Suprapubic skin (tissue), 4 donors: ENCODE results near the gene TBC1D32. TPM values are rescaled to one million over a fixed set of nuclear protein-coding genes. Genes with fewer than 3 reads are reported as not detected.

Experiments used
- DNase-seq, 2 donors: peaks; one replicate each; pipeline ENCODE4 v3.0.0-alpha.2; 2019; ENCODE audit warnings: low spot score in 2 of 2
- H3K27ac ChIP-seq: fragments of 200-600 bp; sonication (generic); one replicate; pipeline ENCODE4 v1.5.1; 2019
- H3K27me3 ChIP-seq: fragments of 200-600 bp; sonication (generic); one replicate; pipeline ENCODE4 v1.5.1; 2019
- H3K36me3 ChIP-seq: fragments of 200-600 bp; sonication (generic); one replicate; pipeline ENCODE4 v1.5.1; 2019
- H3K4me1 ChIP-seq: fragments of 200-600 bp; sonication (generic); one replicate; pipeline ENCODE4 v1.5.1; 2019
- H3K4me3 ChIP-seq: fragments of 200-600 bp; sonication (generic); one replicate; pipeline ENCODE4 v1.5.1; 2019; ENCODE audit warnings: mild to moderate bottlenecking
- H3K9me3 ChIP-seq: fragments of 200-600 bp; sonication (generic); one replicate; pipeline ENCODE4 v1.5.1; 2019
- CTCF ChIP-seq, 2 donors: fragments of 200-600 bp in 1 of 2; fragments of 450-650 bp in 1 of 2; sonication (generic) in 1 of 2; IDR thresholded peaks; one replicate each; pipeline ENCODE4 v1.5.1; 2016 to 2019; ENCODE audit warnings: antibody characterized with exemption in 2 of 2, mild to moderate bottlenecking in 1 of 2, moderate library complexity in 1 of 2
- EP300 ChIP-seq: sonication (generic); formaldehyde crosslinking; IDR thresholded peaks from one replicate; pipeline ENCODE4 v1.6.1; 2017; ENCODE audit warnings: antibody characterized with exemption
- POLR2A ChIP-seq, 2 donors: fragments of 450-650 bp; IDR thresholded peaks; one replicate each; pipeline ENCODE4 v1.6.1; 2017; ENCODE audit warnings: antibody characterized with exemption in 2 of 2, mild to moderate bottlenecking in 2 of 2, moderate library complexity in 2 of 2
- POLR2AphosphoS5 ChIP-seq, 3 donors: sonication (generic); formaldehyde crosslinking; IDR thresholded peaks; one replicate each; pipeline ENCODE4 v1.6.1; 2017; ENCODE audit warnings: antibody characterized with exemption in 3 of 3
- WGBS: methylation state at CpG from one replicate; pipeline ENCODE4 v1.1.5; 2018; 5-methylcytosine and 5-hydroxymethylcytosine counted together
- total RNA-seq, 4 donors: library from RNA; depleted of rRNA; stranded (reverse); fragments of >200 nt; gene quantifications; one replicate each; pipeline ENCODE4 v1.1.0, GENCODE V29; 2016

The TBC1D32 gene
- total RNA-seq, 4 donors from 2014 or later, result 9.1 to 30.6 (median 14.1) TPM

GRCh38 chr6:121158438-121158837, 175.8 kb downstream of the TBC1D32 start:
- Histone ChIP-seq H3K4me3 (no peak overlapping the region), H3K27me3 (no peaks in the 10 kb centered on the region), H3K36me3 (peaks cover 34% of the 10 kb centered on the region), H3K9me3 (no peaks in the 10 kb centered on the region), H3K4me1 (no peaks in the 10 kb centered on the region), H3K27ac (no peak overlapping the region)
- DNase-seq, result no peak
- TF ChIP-seq EP300 (no peak), POLR2A (IDR thresholded peaks at IDR 0.05) (no peak), CTCF (IDR thresholded peaks at IDR 0.05) (no peak), POLR2AphosphoS5 (IDR thresholded peaks at IDR 0.05) (no peak)

- 94% methylated on average over 1 of the region's 1 CpG for WGBS
- TF ChIP-seq EP300, result no peak
- no peak for TF ChIP-seq CTCF (IDR thresholded peaks at IDR 0.05)
- TF ChIP-seq POLR2AphosphoS5 (IDR thresholded peaks at IDR 0.05), result no peak
- no peak for TF ChIP-seq POLR2A (IDR thresholded peaks at IDR 0.05)
- no peak overlapping the region for H3K4me3 ChIP-seq
- H3K27me3 ChIP-seq, result no peaks in the 10 kb centered on the region
- no peak for DNase-seq
- no peak overlapping the region for H3K27ac ChIP-seq
- peaks cover 40% of the 10 kb centered on the region for H3K36me3 ChIP-seq
- no peaks in the 10 kb centered on the region for H3K4me1 ChIP-seq
- no peaks in the 10 kb centered on the region for H3K9me3 ChIP-seq
These were observed 176.4 kb downstream of the TBC1D32 start for GRCh38 chr6:121157906-121158305.

- Histone ChIP-seq H3K27me3 (no peaks in the 10 kb centered on the region), H3K4me1 (no peaks in the 10 kb centered on the region), H3K27ac (no peak overlapping the region), H3K4me3 (no peak overlapping the region), H3K36me3 (no peaks in the 10 kb centered on the region), H3K9me3 (no peaks in the 10 kb centered on the region)
- DNase-seq, result no peak
- WGBS, result 98% methylated on average over 2 of the region's 2 CpGs
- no peak for TF ChIP-seq POLR2A (IDR thresholded peaks at IDR 0.05)
- no peak for TF ChIP-seq CTCF (IDR thresholded peaks at IDR 0.05)
- no peak for TF ChIP-seq POLR2AphosphoS5 (IDR thresholded peaks at IDR 0.05)
- no peak for TF ChIP-seq EP300
These were observed 190.8 kb downstream of the TBC1D32 start for GRCh38 chr6:121143476-121143875.

- no peak overlapping the region for H3K27ac ChIP-seq
- no peaks in the 10 kb centered on the region for H3K4me1 ChIP-seq
- no peak overlapping the region for H3K4me3 ChIP-seq
- no peaks in the 10 kb centered on the region for H3K36me3 ChIP-seq
- no peak for DNase-seq
- no peaks in the 10 kb centered on the region for H3K27me3 ChIP-seq
- WGBS, result 78% methylated on average over 6 of the region's 6 CpGs
- H3K9me3 ChIP-seq, result no peaks in the 10 kb centered on the region
- no peak for TF ChIP-seq CTCF (IDR thresholded peaks at IDR 0.05)
- no peak for TF ChIP-seq POLR2AphosphoS5 (IDR thresholded peaks at IDR 0.05)
- TF ChIP-seq EP300, result no peak
- TF ChIP-seq POLR2A (IDR thresholded peaks at IDR 0.05), result no peak
These were observed 192.2 kb downstream of the TBC1D32 start for GRCh38 chr6:121142093-121142492.

- DNase-seq, result no peak
- Histone ChIP-seq H3K36me3 (no peaks in the 10 kb centered on the region), H3K9me3 (no peaks in the 10 kb centered on the region), H3K27ac (no peak overlapping the region), H3K4me1 (no peaks in the 10 kb centered on the region), H3K4me3 (no peak overlapping the region), H3K27me3 (no peaks in the 10 kb centered on the region)
- TF ChIP-seq CTCF (IDR thresholded peaks at IDR 0.05) (no peak), POLR2A (IDR thresholded peaks at IDR 0.05) (no peak), EP300 (no peak), POLR2AphosphoS5 (IDR thresholded peaks at IDR 0.05) (no peak)
These were observed 198.9 kb downstream of the TBC1D32 start for GRCh38 chr6:121135425-121135824.
